Measurements from ENCODE around the gene RARG.
"Not testable (repeated sequence)": the region's sequence is repeated elsewhere in the genome, so short reads cannot be mapped to it uniquely, and the experiment has no call there.

The RARG gene

DNA sequence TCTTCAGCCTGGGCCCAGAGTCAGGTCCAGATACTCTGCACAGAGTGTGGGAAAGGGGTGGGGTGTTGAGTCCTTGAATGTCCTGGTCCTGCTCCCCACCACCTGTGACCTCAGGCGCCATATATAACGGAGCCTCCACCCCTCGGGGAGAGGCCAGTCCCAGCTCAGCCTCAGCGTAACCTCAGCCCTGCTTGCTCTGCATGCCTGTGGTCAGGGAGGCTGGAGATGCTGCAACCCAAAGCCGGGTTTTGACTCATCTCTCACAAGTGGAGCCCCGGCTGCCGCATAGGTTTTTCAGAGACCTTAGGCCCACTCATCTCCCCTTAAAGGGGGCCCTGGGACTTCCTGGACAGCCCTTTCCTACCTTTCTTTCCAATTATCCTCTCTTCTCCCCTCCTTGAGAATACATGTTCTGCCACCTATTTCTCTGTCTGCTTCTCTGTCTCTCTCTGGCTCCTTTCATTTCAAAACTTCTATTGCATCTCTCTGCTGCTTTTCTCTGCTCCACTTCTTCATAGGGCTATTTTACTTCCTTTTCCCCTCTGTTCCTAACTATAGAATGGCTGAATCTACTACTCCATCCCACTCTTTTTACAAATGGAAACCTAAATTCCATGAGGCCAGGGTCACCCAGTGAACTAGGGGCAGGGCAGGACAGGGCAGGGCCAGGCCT is 26.1 kb downstream of the RARG start:
- peak; percentile 41 for DNase-seq

DNA sequence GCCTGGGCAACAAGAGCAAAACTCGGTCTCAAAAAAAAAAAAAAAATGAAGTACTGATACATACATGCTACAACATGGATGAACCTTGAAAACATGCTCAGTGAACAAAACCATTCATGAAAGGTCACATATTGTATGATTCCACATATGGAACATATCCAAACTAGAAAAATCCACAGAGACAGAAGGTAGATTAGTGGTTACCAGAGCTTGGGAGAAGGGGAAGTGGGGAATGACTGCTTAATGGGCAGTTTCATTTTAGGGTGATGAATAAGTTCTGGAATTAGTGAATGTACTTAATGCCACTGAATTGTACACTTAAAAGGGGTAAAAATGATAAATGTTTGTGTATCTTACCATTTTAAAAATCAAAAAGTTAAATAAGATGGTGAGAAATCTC is 27.7 kb downstream of the RARG start:
- no peak for DNase-seq

DNA sequence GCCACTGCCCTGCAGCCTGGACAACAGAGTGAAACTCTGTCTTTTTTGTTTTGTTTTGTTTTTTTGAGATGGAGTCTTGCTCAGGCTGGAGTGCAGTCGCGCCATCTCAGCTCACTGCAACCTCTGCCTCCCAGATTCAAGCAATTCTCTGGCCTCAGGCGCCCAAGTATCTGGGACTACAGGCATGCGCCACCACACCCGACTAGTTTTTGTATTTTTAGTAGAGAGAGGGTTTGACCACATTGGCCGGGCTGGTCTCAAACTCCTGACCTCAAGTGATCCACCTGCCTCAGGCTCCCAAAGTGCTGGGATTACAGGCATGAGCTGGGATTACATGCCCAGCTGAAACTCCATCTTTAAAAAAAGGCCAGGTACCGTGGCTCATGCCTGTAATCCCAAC is 29.7 kb downstream of the RARG start:
- DNase-seq = not testable (repeated sequence)

DNA sequence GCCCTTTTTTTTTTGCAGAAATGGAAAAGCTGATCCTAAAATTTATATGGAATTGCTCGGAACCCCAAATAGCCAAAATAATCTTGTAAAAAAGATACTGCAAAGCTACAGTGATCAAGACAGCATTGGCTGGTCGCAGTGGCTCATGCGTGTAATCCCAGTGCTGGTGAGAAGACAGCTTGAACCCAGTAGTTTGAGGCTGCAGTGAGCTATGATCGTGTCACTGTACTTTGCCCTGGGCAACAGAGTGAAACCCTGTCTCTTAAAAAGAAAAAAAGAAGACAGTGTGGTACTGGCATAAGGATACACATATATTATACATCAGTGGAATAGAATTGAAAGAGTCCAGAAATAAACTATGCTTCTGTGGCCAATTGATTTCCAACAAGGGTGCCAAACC is 30.4 kb downstream of the RARG start:
- DNase-seq = no peak

DNA sequence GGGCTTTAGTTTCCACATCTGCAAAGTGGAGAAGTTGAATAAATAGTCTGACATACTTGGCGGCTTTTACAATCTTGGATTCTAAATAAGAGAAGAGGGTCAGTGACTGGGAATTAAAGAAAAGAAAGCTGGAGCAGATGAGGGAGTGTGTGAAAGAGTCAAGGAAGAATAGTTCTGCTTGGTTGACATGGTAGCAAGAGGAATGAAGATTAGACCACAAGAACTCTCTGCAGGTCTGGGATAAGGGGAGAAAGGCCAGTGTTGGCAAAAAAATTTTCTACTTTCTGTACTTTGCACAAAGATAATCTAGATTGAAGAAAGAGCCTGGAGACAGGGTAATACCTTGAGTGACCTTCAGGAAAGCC is 30.9 kb downstream of the RARG start:
- no peak for DNase-seq

DNA sequence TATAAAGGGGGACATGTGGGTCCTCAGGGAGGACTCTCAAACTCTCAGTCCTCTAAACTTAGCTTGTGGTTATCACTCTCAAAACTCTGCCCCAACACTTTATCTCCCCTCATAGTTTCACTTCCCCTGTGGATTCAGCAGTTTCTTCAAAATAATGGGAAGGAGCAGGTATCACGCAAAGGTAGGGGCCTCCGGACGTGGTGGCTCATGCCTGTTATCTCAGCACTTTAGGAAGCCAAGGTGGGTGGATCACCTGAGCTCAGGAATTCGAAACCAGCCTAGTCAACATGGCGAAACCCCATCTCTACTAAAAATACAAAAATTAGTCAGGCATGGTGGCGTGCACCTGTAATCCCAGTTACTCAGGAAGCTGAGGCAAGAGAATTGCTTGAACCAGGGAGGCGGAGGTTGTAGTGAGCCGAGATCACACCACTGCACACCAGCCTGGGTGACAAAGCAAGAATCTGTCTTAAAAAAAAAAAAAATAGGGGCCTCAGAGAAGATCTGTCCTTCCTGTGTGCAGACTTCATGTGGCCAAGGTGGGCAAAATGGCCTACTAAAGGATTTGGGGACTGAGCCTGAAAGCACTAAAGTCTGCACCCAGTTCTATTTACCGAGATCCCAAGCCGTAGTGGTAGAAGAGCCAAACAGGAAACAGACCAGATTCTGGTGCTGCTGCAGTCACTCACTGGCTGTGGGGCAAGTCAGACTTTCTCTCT is 31.4 kb downstream of the RARG start:
- no peak for DNase-seq

DNA sequence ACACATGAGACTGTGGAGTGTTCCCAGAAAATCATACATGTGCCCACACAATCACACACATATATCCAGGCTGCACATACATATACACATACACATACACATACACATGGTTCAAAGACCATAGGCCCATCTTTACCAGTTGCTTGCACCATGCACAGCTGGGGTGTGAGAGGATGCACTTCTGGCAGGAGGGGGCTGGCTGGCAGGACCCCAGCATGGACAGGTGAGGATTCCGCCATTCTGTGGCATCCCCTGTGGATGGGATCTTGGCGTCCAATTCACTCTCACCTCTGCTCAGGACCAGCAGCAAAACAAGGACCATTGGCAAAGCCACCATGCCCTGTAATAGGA is 31.9 kb downstream of the RARG start:
- no peak for DNase-seq

DNA sequence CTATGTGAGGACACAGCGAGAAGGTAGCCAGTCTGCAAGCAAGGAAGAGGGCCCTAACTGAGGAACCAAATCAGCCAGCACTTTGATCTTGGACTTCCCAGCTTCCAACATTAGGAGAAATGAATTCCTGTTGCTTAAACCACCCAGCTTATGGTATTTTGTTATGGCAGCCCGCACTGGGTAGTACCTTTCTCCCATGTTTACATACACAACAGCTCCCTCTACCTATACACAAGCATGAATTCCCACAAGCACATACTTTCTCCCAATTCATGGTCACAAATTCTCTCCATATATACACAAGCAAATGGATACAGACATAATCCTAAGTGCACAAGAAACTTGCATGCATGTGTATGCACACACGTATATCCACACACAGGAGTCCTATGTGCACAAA is 32.3 kb downstream of the RARG start:
- DNase-seq = no peak

DNA sequence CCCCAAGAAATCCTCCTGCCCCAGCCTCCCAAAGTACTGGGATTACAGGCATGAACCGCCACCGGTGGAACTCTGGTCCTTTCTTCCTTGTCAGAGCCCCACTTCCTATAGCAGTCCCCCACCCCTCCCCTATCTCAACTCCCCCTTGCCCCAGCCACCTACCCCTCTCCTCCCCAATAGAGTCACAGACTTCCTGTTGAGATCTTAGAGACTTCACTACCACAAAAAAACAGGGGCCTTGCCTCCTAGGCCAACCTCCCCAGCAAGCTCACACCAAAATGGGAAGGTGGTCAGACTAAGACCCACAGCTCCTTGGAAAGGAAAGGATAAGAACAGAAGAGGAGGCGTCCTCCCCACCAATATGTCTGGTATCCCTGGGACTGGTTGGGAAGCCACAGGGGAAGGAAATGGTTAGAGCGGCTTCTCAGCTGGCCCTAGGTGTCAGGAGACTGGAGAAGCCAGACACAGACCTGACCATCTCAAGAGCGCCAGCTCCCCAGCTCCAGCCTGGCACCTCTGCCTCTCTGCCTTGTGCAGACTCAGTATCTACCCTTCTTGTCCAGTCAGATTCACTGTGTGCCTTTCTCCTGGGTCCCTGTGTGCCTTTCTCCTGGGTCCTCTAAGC is 33.4 kb downstream of the RARG start:
- DNase-seq = peak; percentile 43

DNA sequence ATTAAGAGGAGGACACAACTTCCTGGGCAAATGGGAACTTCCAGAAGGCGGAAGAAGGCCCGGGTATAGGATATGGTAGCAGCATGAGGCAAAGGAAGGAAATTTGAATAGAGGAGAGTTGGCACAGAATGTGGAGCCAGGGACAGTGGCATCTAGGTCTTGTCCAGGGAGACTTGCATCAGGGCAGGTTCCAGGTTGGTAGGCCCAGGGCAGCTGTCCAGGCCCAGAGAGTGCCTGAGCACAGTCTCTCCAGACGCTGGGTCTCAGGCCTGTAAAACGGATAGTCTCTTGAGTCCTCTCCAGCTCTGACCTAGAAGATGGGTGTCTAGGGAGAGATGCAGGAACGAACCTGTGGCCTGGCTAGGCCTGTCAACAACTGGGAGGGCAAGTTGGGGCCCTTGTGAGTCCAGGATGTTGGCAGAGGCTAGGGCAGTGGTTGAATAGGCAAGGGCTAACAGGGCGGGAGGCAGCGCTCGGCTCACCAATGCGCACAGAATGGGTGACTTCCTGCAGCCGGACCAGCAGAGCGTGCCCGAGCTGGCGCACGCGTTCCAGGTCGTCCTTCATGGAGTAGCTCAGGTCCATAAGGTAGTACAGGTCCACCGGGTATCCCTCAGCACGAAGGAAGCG is 34.9 kb downstream of the RARG start:
- DNase-seq = no peak

DNA sequence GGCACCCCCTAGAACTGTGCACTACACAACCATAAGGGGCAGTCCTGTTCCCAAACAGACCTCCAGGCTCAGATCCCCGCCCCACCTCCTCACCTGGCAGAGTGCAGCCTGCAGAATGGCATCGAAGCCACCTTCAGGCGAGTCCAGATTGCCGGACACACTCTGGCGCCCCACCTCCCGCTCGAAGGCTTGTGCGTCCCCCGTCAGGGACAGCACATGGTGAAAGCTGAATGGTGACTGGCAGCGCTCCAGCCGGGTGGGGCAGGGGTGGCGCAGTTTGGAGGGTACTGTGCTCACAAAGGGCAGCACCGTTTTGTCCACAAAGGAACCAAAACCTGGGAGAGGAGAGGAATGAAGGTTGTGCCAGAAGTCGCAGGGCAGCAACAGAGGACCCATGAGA is 35.5 kb downstream of the RARG start:
- DNase-seq = no peak

DNA sequence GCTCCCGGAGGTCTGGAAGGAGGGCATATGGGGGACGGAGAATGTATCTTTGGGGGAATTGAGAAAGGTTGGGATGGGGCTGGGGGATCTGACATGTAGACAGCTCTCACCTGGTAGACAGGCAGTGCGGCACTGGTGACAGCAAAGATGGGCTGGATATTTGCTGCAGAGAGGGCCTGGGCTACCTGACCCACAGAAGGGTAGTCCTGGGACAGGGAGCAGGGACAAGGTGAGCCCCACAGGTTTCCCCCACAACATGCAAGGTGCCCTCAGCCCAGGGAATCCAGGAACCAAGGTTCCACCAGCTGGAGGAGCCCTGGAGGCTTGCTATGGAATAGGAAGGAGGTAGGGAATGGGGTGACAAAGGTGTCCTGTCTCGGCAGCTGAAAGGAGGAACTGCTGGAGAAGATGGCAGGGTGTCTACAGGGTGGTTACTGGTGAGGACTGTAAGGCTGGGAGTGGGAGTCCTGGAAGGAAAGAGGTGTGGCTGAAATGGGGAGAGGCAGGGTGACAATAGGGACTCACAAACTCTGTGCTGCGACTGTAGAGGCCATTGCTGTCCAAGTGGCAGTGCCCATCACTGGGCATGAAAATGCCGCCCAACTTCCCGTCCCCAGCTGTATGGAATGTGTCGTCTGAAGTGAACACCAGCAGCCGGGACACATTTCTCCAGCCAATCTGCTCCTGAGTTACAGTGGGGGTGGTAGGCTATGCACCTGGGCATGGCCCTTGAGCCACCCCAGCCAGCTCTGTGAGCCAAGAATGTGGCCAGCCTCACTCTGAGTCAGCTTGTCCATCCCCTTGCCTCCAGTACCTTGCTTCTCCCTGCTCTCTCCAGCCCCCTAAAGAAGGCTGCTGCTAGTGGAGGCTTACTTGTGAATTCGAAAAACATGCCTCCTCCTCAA is 36.2 kb downstream of the RARG start:
- no peak for DNase-seq

DNA sequence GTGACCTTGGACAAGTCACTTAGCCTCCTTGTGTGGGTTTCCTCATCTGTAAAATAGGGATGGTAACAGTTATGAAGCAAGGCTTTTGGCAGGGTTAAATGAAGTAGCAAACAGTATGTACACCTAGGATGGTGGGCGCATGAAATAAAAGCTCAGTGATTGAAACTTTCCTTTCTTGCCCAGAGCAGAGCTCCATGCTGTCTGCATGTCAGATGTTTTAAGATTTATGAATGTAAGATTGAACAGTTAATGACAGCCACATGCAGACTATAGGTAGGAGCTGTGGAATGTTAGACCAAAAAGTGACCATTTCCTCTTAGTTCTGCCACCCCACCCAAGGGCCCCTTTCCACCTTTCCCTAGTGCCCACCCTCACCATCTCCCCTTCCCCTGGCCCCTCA is 37.0 kb downstream of the RARG start:
- no peak for DNase-seq

DNA sequence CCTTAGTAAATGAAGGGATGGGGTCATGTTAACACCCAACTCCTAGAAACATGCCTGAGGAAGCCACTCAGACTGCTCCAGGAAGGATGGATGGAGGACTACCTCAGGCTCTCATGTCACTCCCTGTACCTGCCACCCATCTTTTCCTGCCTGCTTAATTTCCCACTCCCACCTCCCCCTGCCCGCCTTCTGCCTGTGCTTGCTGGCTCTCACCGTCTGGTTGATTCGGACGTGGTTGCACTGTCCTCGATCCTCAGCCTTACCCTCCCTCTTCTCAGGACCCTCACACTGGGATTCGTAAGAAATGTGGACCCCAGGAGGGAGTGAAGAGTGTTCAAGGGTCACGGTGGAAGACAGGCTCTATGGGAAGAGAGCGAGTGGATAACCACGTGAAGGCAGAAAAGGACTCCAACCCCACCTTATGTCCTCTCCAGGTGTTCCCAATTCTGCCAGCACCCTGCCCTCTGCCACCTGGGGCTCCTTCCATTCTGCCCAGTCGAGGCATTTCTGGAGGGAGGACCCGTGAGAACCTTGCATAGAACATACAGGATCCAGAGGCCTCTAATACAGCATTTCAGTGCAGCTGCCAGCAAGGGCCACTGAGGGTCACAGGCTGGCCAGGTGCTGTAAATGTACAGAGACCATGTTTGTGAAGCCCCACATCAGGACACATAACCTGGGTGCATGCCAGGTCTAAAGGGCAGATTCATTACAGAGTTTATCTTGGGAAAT is 37.9 kb downstream of the RARG start:
- DNase-seq = no peak

DNA sequence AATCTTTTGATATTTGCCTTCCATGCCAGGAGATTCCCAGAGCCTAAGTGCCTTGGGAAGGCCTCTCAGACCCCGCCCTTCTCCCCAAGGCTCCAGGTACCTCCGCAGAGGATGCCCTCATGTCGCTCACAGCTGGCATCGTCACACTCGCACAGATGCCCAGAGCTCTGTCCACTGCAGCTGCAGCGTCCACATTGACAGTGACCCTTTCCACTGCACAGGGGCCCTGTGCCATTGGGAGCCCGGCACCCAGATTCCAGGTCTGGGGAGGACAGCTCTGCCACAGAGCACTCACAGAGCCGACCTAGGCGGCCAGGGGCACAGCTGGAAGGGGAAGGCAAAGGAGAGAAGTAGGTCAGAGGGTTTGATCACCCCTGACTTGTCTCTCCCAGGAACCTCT is 39.0 kb downstream of the RARG start:
- DNase-seq = no peak

DNA sequence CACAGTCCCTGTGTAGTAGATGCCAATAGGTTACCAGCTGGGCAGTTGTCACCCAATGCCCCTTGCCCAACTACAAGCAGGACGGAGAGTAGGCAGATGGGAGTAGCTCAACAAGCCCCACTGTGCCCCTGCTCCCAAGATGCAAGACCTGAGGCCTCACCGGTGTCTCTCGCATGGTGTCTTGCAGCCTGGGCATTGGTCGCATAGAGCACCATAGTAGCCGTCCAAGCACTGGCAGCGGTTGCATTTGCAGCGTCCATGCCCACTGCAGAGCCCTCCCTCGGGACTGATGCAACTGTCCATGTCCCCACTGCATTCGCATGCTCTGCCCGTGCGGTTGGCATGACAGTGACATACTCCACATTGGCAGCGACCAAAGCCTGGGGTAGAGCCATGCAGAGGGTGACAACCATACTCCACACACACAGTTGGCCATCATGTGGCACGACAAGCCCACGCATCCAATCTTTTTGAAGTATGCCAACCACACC is 39.4 kb downstream of the RARG start:
- no peak for DNase-seq

DNA sequence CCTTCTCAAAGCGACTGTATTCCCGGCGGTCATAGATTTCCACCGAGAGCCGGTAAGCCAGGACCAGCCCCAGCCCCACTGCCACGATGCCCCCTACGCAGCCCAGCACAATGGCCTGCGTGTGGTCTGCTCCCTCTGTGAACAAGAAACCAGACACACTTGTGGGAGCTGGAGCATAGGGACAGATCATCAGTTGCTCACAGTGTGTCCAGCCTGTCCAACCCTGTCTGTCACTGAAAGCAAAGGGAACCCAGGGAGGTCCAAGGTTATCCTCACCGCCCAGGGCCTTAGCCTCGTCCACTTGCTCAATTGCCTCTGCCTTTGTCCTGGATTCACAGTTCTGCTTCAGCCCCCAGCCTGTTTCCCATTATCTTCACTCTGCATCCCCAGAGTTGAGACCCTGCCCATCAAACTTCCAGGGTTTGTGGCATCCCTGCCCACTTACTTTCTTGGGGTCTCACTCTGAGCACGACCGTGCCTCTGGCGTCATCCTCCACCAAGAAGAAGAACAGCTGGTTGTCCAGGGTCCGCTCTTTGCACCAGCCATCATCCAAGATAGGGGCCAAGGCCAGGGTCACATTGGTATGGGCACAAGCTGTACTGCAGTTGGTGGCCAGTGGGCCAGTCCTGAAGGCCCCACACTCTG is 40.0 kb downstream of the RARG start:
- no peak for DNase-seq

DNA sequence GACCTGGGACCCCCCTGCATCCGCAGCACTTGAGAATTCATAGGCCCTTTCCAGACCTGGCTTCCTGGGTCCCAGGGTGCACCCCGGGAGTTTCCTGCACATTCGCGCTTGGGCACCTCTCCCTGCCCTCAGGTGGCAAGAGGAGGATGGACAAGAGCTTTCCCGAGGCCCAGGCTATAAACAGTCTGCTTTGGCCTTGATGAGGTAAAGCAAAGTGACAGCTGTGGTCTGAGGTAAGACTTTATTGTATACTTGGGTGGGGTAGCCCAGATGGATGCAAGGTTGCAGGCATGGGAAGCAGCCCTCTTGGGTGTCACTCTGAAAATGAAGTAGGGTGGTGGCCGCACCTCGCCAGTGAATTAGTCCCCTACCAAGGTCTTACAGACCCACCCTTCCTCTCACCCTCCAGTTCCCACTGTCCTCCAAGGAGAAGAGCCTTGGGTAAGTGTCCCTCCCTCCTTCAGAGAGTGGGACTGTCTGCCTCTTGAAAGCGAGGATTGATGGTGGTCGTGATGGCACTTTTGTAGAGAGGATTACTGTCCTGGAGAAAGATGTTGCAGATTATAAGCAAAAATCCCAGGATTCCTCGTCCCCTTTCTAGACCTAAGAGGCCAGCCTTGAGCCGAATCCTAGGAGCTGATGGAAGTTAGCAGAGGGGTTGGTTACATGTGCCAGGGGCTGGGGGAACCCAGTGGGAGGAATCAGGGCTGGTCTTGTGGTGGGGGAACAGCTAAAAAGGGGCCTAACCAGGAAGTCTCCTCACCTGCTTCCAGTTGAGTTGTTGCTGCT is 40.7 kb downstream of the RARG start:
- no peak for DNase-seq

DNA sequence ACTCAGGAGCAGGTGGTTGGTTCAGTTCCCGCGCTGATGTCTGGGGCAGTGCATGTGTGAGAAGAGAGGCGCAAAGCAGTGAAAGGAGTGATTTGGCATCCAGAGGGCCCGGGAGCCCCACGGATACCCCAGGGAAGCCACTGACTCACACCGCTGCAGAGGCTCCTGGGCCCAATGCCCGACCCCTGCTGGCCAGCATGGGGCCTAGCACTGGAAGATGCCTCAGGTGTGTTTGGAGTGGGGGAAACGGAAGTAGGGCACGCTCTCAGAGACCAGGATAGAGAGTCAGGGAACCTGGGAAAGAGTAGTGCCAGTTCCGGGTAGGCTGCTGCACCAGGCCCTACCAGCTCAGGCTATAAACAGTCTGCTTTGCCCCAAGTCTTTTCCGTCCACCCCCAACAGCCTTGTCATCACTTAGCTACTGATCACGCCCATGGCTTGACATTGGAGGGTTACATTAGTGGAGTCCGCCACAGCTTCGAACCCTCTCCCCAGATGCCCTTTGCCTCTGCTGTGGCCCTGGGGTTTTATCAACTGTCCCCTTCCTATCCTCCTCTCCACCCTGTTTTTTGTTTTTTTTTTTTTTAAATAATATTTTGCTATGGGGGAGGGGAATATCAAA is 41.8 kb downstream of the RARG start:
- peak; percentile 41 for DNase-seq

Data from central memory CD4-positive, alpha-beta T cell (primary cell).